MCF 10A (cell line): ENCODE measurements around the gene MSANTD3. TPM values are rescaled to one million over a fixed set of nuclear protein-coding genes. Genes with fewer than 3 reads are reported as not detected.

Source experiments
- BruUV-seq: library from RNA; stranded (reverse); fragments of 400-500 nt; replicated peaks from 2 replicates; lab custom pipeline; 2021; lab: Mats Ljungman, UMichigan
- CTCF ChIA-PET: fragments of 300-600 bp; sonication (Branson Sonifier 250); formaldehyde crosslinking; extraction: SDS; loops from one replicate; lab custom pipeline; 2021; ENCODE audit warnings: antibody characterized with exemption, inconsistent platforms; lab: Yijun Ruan, JAX
- POLR2A ChIA-PET: fragments of 300-600, 350-650 bp; sonication (Branson Sonifier 250); formaldehyde crosslinking; extraction: SDS; loops from one replicate; lab custom pipeline; 2020; ENCODE audit warnings: antibody characterized with exemption, inconsistent platforms; lab: Yijun Ruan, JAX
- DNase-seq: peaks from one replicate; pipeline ENCODE4 v3.0.0-alpha.2; 2018; ENCODE audit not compliant: unreplicated experiment
- H3K27ac Mint-ChIP-seq: one replicate; pipeline ENCODE4 v1.8.0; 2022; ENCODE audit warnings: mild to moderate bottlenecking, low read depth, mixed read lengths; ENCODE audit not compliant: unreplicated experiment
- H3K27me3 Mint-ChIP-seq: one replicate; pipeline ENCODE4 v1.8.0; 2022; ENCODE audit warnings: mixed read lengths; ENCODE audit not compliant: insufficient read depth, unreplicated experiment
- H3K36me3 Mint-ChIP-seq: one replicate; pipeline ENCODE4 v1.8.0; 2022; ENCODE audit warnings: mild to moderate bottlenecking, moderate library complexity, mixed read lengths; ENCODE audit not compliant: insufficient read depth, unreplicated experiment
- H3K4me1 Mint-ChIP-seq: one replicate; pipeline ENCODE4 v1.8.0; 2022; ENCODE audit warnings: mixed read lengths; ENCODE audit not compliant: insufficient read depth, unreplicated experiment
- H3K4me3 Mint-ChIP-seq: one replicate; pipeline ENCODE4 v1.8.0; 2022; ENCODE audit warnings: mild to moderate bottlenecking, moderate library complexity, mixed read lengths; ENCODE audit not compliant: unreplicated experiment
- H3K9me3 Mint-ChIP-seq: one replicate; pipeline ENCODE4 v1.8.0; 2022; ENCODE audit warnings: mixed read lengths; ENCODE audit not compliant: unreplicated experiment
- intact Hi-C: fragments of 100-400 bp; cut with micrococcal nuclease; formaldehyde crosslinking; loops from 2 replicates; pipeline ENCODE4 v1.14.1; 2022
- total RNA-seq: library from RNA; stranded (reverse); gene quantifications from 2 replicates; pipeline ENCODE4 v1.2.3, GENCODE V29; 2022
- TF ChIP-seq, protein P1 (sequence below): fragments of 200-600 bp; IDR thresholded peaks from one replicate; pipeline ENCODE4 v1.8.0; 2022; ENCODE audit warnings: antibody characterized with exemption, mild to moderate bottlenecking; ENCODE audit not compliant: unreplicated experiment

Gene MSANTD3
- total RNA-seq, 1 experiment from 2014 or later, result 41.3 TPM

DNA sequence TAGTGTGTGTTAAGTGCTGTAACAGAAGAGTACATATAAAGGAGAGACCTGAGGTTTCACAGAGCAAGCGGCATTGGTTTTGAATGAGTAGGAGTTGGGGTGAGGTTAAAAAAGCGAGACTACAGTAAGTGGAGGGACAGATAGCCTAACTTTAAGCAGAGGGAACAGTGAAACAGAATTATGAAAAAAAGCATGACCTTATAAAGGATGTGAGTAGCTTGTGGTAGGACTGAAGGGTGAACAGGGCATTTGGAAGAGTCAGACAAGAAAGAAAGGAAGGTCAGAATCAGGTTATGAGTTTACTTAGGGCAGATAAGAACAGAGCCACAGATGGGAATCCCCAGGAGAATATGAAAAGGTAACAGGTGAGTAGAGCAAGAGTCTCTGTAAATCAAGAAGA is 22.5 kb downstream of the MSANTD3 start:
- DNase-seq, result no peak
- Mint-ChIP-seq H3K36me3 (peaks cover 44% of the 10 kb centered on the region), H3K4me3 (no peak overlapping the region), H3K9me3 (no peaks in the 10 kb centered on the region), H3K4me1 (peaks cover under 1% of the 10 kb centered on the region), H3K27ac (no peak overlapping the region), H3K27me3 (no peaks in the 10 kb centered on the region)
- CTCF ChIA-PET, result no interaction called here
- BruUV-seq, result no TSS peak
- POLR2A ChIA-PET, result no interaction called here
- intact Hi-C loops, result no loop called here
- TF ChIP-seq, protein P1, sequence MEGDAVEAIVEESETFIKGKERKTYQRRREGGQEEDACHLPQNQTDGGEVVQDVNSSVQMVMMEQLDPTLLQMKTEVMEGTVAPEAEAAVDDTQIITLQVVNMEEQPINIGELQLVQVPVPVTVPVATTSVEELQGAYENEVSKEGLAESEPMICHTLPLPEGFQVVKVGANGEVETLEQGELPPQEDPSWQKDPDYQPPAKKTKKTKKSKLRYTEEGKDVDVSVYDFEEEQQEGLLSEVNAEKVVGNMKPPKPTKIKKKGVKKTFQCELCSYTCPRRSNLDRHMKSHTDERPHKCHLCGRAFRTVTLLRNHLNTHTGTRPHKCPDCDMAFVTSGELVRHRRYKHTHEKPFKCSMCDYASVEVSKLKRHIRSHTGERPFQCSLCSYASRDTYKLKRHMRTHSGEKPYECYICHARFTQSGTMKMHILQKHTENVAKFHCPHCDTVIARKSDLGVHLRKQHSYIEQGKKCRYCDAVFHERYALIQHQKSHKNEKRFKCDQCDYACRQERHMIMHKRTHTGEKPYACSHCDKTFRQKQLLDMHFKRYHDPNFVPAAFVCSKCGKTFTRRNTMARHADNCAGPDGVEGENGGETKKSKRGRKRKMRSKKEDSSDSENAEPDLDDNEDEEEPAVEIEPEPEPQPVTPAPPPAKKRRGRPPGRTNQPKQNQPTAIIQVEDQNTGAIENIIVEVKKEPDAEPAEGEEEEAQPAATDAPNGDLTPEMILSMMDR, result no peak

DNA sequence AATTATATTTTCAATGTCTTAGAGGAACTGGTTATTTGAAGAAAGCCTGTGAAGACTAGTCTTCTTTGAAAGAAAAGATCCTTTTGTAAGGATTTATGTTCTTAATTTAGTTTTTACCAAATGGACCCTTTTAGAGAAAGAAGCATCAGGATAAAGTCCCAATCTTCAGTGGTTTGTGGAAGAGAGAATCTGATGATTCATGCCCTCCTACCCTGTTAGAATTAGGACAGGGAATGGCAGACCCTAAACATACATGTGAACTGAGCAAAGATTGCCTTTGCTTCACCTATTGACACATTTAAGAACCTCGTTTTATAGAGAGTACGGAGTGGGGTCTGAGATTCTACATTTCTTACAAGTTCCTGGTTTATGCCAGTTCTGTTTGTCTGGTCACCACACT is 26.0 kb downstream of the MSANTD3 start:
- POLR2A ChIA-PET, result no interaction called here

DNA sequence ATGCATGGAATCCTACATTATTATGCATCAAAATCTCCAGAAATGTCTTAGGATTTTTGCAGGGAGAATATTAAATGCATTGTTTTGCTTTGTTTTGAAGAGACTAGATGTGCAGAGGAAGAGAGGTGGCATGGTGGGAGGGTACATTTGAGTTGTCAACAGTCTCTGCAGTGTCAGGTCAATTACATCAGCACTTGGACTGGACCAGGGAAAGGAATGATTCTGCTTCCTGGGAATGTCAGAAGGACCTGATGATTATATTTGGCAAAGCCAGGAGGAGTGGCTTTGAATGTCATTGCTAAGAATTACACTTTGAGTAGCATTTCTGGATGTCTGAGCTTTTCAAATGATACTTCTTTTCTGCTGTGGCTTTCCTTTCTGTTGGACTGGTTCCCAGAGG is 28.5 kb downstream of the MSANTD3 start:
- intact Hi-C loops, result no loop called here
- H3K27ac Mint-ChIP-seq, result no peak overlapping the region
- H3K27me3 Mint-ChIP-seq, result no peaks in the 10 kb centered on the region
- BruUV-seq, result no TSS peak
- peaks cover 25% of the 10 kb centered on the region for H3K36me3 Mint-ChIP-seq
- H3K4me3 Mint-ChIP-seq, result no peak overlapping the region
- no peak for DNase-seq
- ChIA-PET CTCF (no interaction called here), POLR2A (interaction anchor here (0.8 kb wide), 1 partner anchor 14 kb away, joined by 3 read pairs; no protein-coding TSS in a partner anchor)
- H3K9me3 Mint-ChIP-seq, result no peaks in the 10 kb centered on the region
- no peaks in the 10 kb centered on the region for H3K4me1 Mint-ChIP-seq
- TF ChIP-seq, protein P1, result no peak

More for the DNA sequence above, 26.0 kb downstream of the MSANTD3 start:
- no peaks in the 10 kb centered on the region for H3K9me3 Mint-ChIP-seq
- CTCF ChIA-PET, result interaction anchor here (1.2 kb wide), 1 partner anchor 149 kb away, joined by 4 read pairs; no protein-coding TSS in a partner anchor
- intact Hi-C loops, result no loop called here
- TF ChIP-seq, protein P1, result no peak
- no peak overlapping the region for H3K27ac Mint-ChIP-seq
- peaks cover 36% of the 10 kb centered on the region for H3K36me3 Mint-ChIP-seq
- H3K4me1 Mint-ChIP-seq, result no peaks in the 10 kb centered on the region
- no peak for DNase-seq
- no peak overlapping the region for H3K4me3 Mint-ChIP-seq
- BruUV-seq, result no TSS peak
- no peaks in the 10 kb centered on the region for H3K27me3 Mint-ChIP-seq

DNA sequence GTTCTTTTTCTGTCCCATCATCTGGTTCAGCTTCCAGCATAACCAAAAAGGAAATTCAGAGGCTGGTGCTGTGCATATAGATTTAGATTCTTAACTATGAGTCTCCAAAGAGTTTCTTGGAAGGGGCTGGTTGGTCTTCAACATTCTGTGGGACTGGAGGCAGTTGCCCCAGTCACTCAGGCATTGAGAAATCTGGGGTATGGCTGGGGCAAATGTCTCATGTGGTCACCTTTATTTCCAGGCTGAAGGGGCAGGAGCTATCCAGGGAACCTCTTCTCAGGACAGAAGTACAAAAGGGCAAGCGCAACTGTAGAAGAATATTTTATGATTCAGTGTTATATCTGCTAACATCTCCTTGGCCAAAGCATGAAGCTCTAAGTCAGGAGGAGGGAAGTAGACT is 30.6 kb downstream of the MSANTD3 start:
- Mint-ChIP-seq H3K36me3 (peaks cover 8% of the 10 kb centered on the region), H3K9me3 (no peaks in the 10 kb centered on the region), H3K27ac (no peak overlapping the region), H3K27me3 (no peaks in the 10 kb centered on the region), H3K4me1 (no peaks in the 10 kb centered on the region), H3K4me3 (no peak overlapping the region)
- POLR2A ChIA-PET, result no interaction called here
- no TSS peak for BruUV-seq
- intact Hi-C loops, result no loop called here
- TF ChIP-seq, protein P1, result no peak
- CTCF ChIA-PET, result interaction anchor here (0.6 to 1.3 kb wide), 2 partner anchors 9 to 139 kb away, joined by 3 read pairs; no protein-coding TSS in a partner anchor
- DNase-seq, result no peak
